ENCODE measurements around the gene NHERF2. TPM values are rescaled to one million over a fixed set of nuclear protein-coding genes. Genes with fewer than 3 reads are reported as not detected.

NHERF2 gene
- total RNA-seq, 4 donors from 2014 or later: 13.8 to 36.5 (median 21.8) TPM

- TF ChIP-seq EP300 (IDR thresholded peaks at IDR 0.05): no peak
- TF ChIP-seq POLR2AphosphoS5 (IDR thresholded peaks at IDR 0.05): no peak
- no peak for TF ChIP-seq POLR2A (IDR thresholded peaks at IDR 0.05)
- TF ChIP-seq CTCF (IDR thresholded peaks at IDR 0.05): no peak
- no peaks in the 10 kb centered on the region for H3K9me3 ChIP-seq
- no peaks in the 10 kb centered on the region for H3K27me3 ChIP-seq
- peaks cover 81% of the 10 kb centered on the region for H3K4me1 ChIP-seq
- H3K36me3 ChIP-seq: peaks cover 9% of the 10 kb centered on the region
- DNase-seq (ENCODE audit: low spot score in 2 of 2): peak in 1 of 2 donors; percentile 70
- H3K27ac ChIP-seq: peak overlapping the region; percentile 64
- 89% methylated on average over 9 of the region's 24 CpGs for WGBS
- H3K4me3 ChIP-seq: no peak overlapping the region
Measured at GRCh38 chr16:2040041-2040786, 13.5 kb downstream of the NHERF2 start.

DNA sequence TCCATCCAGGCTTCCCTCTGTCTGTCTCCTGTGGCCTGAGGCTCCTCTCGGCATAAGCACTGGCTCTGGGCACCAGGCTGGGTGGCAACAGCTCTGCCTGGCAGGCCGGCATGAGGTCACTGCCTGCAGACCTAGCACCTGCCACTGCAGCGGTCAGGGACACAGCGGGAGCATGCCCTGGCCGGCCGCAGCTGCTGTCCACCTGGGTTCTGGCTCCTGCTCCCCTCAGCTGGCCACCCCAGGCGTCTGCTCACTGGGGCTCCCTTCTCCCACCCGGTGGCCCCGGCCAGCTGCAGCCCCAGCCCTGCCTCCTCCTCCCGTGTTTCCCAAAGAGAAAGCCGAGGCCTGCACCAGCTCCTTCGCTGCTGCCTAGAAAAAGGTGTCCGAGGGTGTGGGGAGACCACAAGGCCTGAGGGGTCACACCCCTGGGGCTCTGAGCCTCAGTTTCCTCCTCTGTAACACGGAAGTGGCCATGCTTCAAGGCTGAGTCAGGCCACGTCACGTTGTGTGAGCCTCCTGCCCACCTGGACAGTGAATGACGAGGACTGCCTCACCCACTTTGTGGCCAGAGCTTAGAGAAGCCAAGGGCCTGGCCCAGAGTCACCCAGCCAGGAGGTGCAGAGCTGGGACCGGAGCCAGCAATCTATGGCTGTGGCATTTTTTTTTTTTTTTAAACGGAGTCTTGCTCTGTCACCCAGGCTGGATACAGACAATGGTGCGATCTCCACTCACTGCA is 14.3 kb downstream of the NHERF2 start:
- peak in 1 of 2 donors; percentile 60 for DNase-seq (ENCODE audit: low spot score in 2 of 2)

GRCh38 chr16:2042171-2042985 is 15.7 kb downstream of the NHERF2 start:
- Histone ChIP-seq H3K4me3 (no peak overlapping the region), H3K27me3 (no peaks in the 10 kb centered on the region), H3K4me1 (peaks cover 76% of the 10 kb centered on the region), H3K27ac (no peak overlapping the region), H3K36me3 (peaks cover 4% of the 10 kb centered on the region), H3K9me3 (no peaks in the 10 kb centered on the region)
- TF ChIP-seq EP300 (IDR thresholded peaks at IDR 0.05) (no peak), POLR2A (IDR thresholded peaks at IDR 0.05) (no peak), CTCF (IDR thresholded peaks at IDR 0.05) (no peak), POLR2AphosphoS5 (IDR thresholded peaks at IDR 0.05) (no peak)
- 64% methylated on average over 9 of the region's 22 CpGs for WGBS
- no peak for DNase-seq (ENCODE audit: low spot score in 2 of 2)

More for the DNA sequence above, 14.3 kb downstream of the NHERF2 start:
- Histone ChIP-seq H3K4me3 (no peak overlapping the region), H3K27me3 (no peaks in the 10 kb centered on the region), H3K36me3 (peaks cover 9% of the 10 kb centered on the region), H3K9me3 (no peaks in the 10 kb centered on the region), H3K27ac (no peak overlapping the region), H3K4me1 (peaks cover 75% of the 10 kb centered on the region)
- TF ChIP-seq EP300 (IDR thresholded peaks at IDR 0.05) (no peak), CTCF (IDR thresholded peaks at IDR 0.05) (no peak), POLR2A (IDR thresholded peaks at IDR 0.05) (no peak), POLR2AphosphoS5 (IDR thresholded peaks at IDR 0.05) (no peak)
- 94% methylated on average over 7 of the region's 20 CpGs for WGBS

- no peak overlapping the region for H3K4me3 ChIP-seq
- no peaks in the 10 kb centered on the region for H3K36me3 ChIP-seq
- H3K9me3 ChIP-seq: no peaks in the 10 kb centered on the region
- peak in 1 of 2 donors; percentile 65 for DNase-seq (ENCODE audit: low spot score in 2 of 2)
- no peak overlapping the region for H3K27ac ChIP-seq
- WGBS: 78% methylated on average over 6 of the region's 11 CpGs
- no peak for TF ChIP-seq CTCF (IDR thresholded peaks at IDR 0.05)
- TF ChIP-seq POLR2A (IDR thresholded peaks at IDR 0.05): no peak
- no peak for TF ChIP-seq EP300 (IDR thresholded peaks at IDR 0.05)
- TF ChIP-seq POLR2AphosphoS5 (IDR thresholded peaks at IDR 0.05): no peak
- H3K4me1 ChIP-seq: peaks cover 70% of the 10 kb centered on the region
- no peaks in the 10 kb centered on the region for H3K27me3 ChIP-seq
Measured at GRCh38 chr16:2042986-2043666, 16.4 kb downstream of the NHERF2 start.
